HG03565 (cell line): ENCODE results near the gene CITED2.

Source experiments
- ATAC-seq: cut with Tn5 transposase; IDR thresholded peaks from one replicate; pipeline ENCODE4 v1.9.1; 2021; ENCODE audit warnings: mild to moderate bottlenecking, moderate library complexity; ENCODE audit not compliant: unreplicated experiment

Gene CITED2

GRCh38 chr6:139386404-139386803 lies 12.0 kb upstream of the CITED2 start:
- no peak for ATAC-seq

GRCh38 chr6:139381216-139381865 lies 6.9 kb upstream of the CITED2 start:
- no peak for ATAC-seq

GRCh38 chr6:139380611-139381010 lies 6.2 kb upstream of the CITED2 start:
- no peak for ATAC-seq

GRCh38 chr6:139380168-139380567 lies 5.7 kb upstream of the CITED2 start:
- no peak for ATAC-seq

- ATAC-seq, result no peak
These were observed 4.5 kb upstream of the CITED2 start for GRCh38 chr6:139378882-139379341.

GRCh38 chr6:139378226-139378625 lies 3.8 kb upstream of the CITED2 start:
- no peak for ATAC-seq

GRCh38 chr6:139376604-139377218 lies 2.3 kb upstream of the CITED2 start:
- no peak for ATAC-seq

GRCh38 chr6:139376017-139376330 lies 1.5 kb upstream of the CITED2 start:
- no peak for ATAC-seq

GRCh38 chr6:139375226-139376016 lies 973 bp upstream of the CITED2 start:
- peak; percentile 50 for ATAC-seq

- peak; percentile 4 for ATAC-seq
These were observed 506 bp downstream of the CITED2 start for GRCh38 chr6:139373928-139374356.

- ATAC-seq, result no peak
These were observed 1.1 kb downstream of the CITED2 start for GRCh38 chr6:139373154-139373927.

GRCh38 chr6:139372326-139373153 lies 1.9 kb downstream of the CITED2 start:
- ATAC-seq, result no peak

GRCh38 chr6:139371421-139372203 lies 2.8 kb downstream of the CITED2 start:
- no peak for ATAC-seq

GRCh38 chr6:139370999-139371345 lies 3.5 kb downstream of the CITED2 start:
- ATAC-seq, result no peak

GRCh38 chr6:139370283-139370998 lies 4.0 kb downstream of the CITED2 start:
- no peak for ATAC-seq

- ATAC-seq, result no peak
These were observed 4.7 kb downstream of the CITED2 start for GRCh38 chr6:139369568-139370282.

- no peak for ATAC-seq
These were observed 5.4 kb downstream of the CITED2 start for GRCh38 chr6:139369068-139369467.

- no peak for ATAC-seq
These were observed 5.8 kb downstream of the CITED2 start for GRCh38 chr6:139368661-139369060.
